Mononuclear cell (primary cell): ENCODE data around the gene PI3. TPM values are rescaled to one million over a fixed set of nuclear protein-coding genes. Genes with fewer than 3 reads are reported as not detected.

Experiments used
- H3K27me3 ChIP-seq: 2 replicates; pipeline ENCODE4 v1.6.0; 2011; ENCODE audit warnings: low read length, control low read depth; ENCODE audit not compliant: insufficient read depth
- H3K4me1 ChIP-seq: 2 replicates; pipeline ENCODE4 v1.5.1; 2011; ENCODE audit warnings: mild to moderate bottlenecking, low read length, control low read depth; ENCODE audit not compliant: insufficient read depth
- H3K4me3 ChIP-seq: 2 replicates; pipeline ENCODE4 v1.5.1; 2011; ENCODE audit warnings: mild to moderate bottlenecking, low read length, moderate library complexity
- H3K9me3 ChIP-seq: 2 replicates; pipeline ENCODE4 v1.5.1; 2011; ENCODE audit warnings: low read depth, mild to moderate bottlenecking, control low read depth, low read length
- total RNA-seq: library from RNA; depleted of rRNA; stranded (reverse); fragments of >200 nt; gene quantifications from one replicate; pipeline ENCODE4 v1.2.3, GENCODE V29; 2012

The PI3 gene
- total RNA-seq, 1 donor: not detected

- no peak overlapping the region for H3K4me3 ChIP-seq
- no peaks in the 10 kb centered on the region for H3K27me3 ChIP-seq
- no peaks in the 10 kb centered on the region for H3K9me3 ChIP-seq
- no peaks in the 10 kb centered on the region for H3K4me1 ChIP-seq
These were observed 38.1 kb downstream of the PI3 start for GRCh38 chr20:45212836-45213235.

GRCh38 chr20:45218124-45218523, 43.4 kb downstream of the PI3 start:
- Histone ChIP-seq H3K9me3 (no peaks in the 10 kb centered on the region), H3K4me1 (no peaks in the 10 kb centered on the region), H3K4me3 (no peak overlapping the region), H3K27me3 (peaks cover 13% of the 10 kb centered on the region)

- no peaks in the 10 kb centered on the region for H3K9me3 ChIP-seq
- no peak overlapping the region for H3K4me3 ChIP-seq
- H3K4me1 ChIP-seq: no peaks in the 10 kb centered on the region
- H3K27me3 ChIP-seq: peaks cover 13% of the 10 kb centered on the region
These were observed 43.9 kb downstream of the PI3 start for GRCh38 chr20:45218636-45219035.

GRCh38 chr20:45221076-45221475, 46.4 kb downstream of the PI3 start, which contains the start of gene SEMG2:
Gene SEMG2 (plus strand): TSS chr20:45221373. CDS start chr20:45221390, 17 bp downstream.
- H3K27me3 ChIP-seq: peaks cover 13% of the 10 kb centered on the region
- no peaks in the 10 kb centered on the region for H3K9me3 ChIP-seq
- H3K4me3 ChIP-seq: no peak within 1 kb of the TSS
- no peaks in the 10 kb centered on the region for H3K4me1 ChIP-seq

GRCh38 chr20:45223136-45223535, 48.4 kb downstream of the PI3 start:
- Histone ChIP-seq H3K9me3 (no peaks in the 10 kb centered on the region), H3K4me1 (no peaks in the 10 kb centered on the region), H3K27me3 (peaks cover 13% of the 10 kb centered on the region), H3K4me3 (no peak overlapping the region)

Other genes starting within 250 kb of the PI3 start
- 8.0 TPM for gene TOMM34, start 214.5 kb upstream of the PI3 start, total RNA-seq
- 372 TPM for gene STK4, start 208.4 kb upstream of the PI3 start, total RNA-seq
- not detected for gene KCNS1, start 73.8 kb upstream of the PI3 start, total RNA-seq
- gene WFDC5, start 59.7 kb upstream of the PI3 start, total RNA-seq: not detected
- gene WFDC12, start 50.4 kb upstream of the PI3 start, total RNA-seq: not detected
- not detected for gene SEMG1, start 32.1 kb downstream of the PI3 start, total RNA-seq
- gene SEMG2, start 46.5 kb downstream of the PI3 start, total RNA-seq: not detected
- gene SLPI, start 79.7 kb downstream of the PI3 start, total RNA-seq: 0.63 TPM
- gene RBPJL, start 131.9 kb downstream of the PI3 start, total RNA-seq: not detected
- not detected for gene MATN4, start 133.4 kb downstream of the PI3 start, total RNA-seq
- gene SDC4, start 173.5 kb downstream of the PI3 start, total RNA-seq: 17.1 TPM
- gene SYS1, start 188.3 kb downstream of the PI3 start, total RNA-seq: 63.8 TPM
- gene TP53TG5, start 203.4 kb downstream of the PI3 start, total RNA-seq: under 0.01 TPM
- gene DBNDD2, start 233.4 kb downstream of the PI3 start, total RNA-seq: 6.6 TPM
- gene PIGT, start 241.2 kb downstream of the PI3 start, total RNA-seq: 57.9 TPM